Spinal cord (tissue), 10 donors: Measurements from ENCODE around the gene PHACTR3. TPM values are rescaled to one million over a fixed set of nuclear protein-coding genes. Genes with fewer than 3 reads are reported as not detected.

Source experiments
- DNase-seq, 6 donors: peaks; one replicate each; pipeline versions ENCODE4 v3.0.0 to v3.0.0-alpha.2; 2013 to 2015; ENCODE audit warnings: low spot score in 6 of 6, low read depth in 4 of 6
- H3K27ac ChIP-seq: one replicate; pipeline ENCODE4 v1.5.1; 2013; ENCODE audit warnings: low read depth, low read length, control low read depth
- H3K27me3 ChIP-seq: one replicate; pipeline ENCODE4 v1.6.1; 2013; ENCODE audit warnings: low read length; ENCODE audit not compliant: control insufficient read depth, insufficient read depth
- H3K36me3 ChIP-seq: one replicate; pipeline ENCODE4 v1.6.1; 2013; ENCODE audit warnings: low read length; ENCODE audit not compliant: control insufficient read depth, insufficient read depth
- H3K4me1 ChIP-seq: one replicate; pipeline ENCODE4 v1.6.1; 2013; ENCODE audit warnings: low read length; ENCODE audit not compliant: control insufficient read depth, insufficient read depth
- H3K4me3 ChIP-seq: one replicate; pipeline ENCODE4 v1.5.1; 2013; ENCODE audit warnings: low read depth, low read length, control low read depth
- H3K9me3 ChIP-seq: one replicate; pipeline ENCODE4 v1.6.1; 2013; ENCODE audit warnings: low read length; ENCODE audit not compliant: control insufficient read depth, insufficient read depth
- WGBS: methylation state at CpG from one replicate; pipeline ENCODE4 v1.1.5; 2013; ENCODE audit warnings: missing lambda C conversion rate; ENCODE audit not compliant: insufficient coverage; 5-methylcytosine and 5-hydroxymethylcytosine counted together
- polyA plus RNA-seq, 2 donors: library from polyadenylated mRNA; unstranded; fragments of 120-200 nt; gene quantifications; one replicate each; pipeline ENCODE4 v1.2.1, GENCODE V29; 2013; ENCODE audit not compliant: insufficient read length in 2 of 2
- total RNA-seq, 2 donors: library from RNA; depleted of rRNA in 1 of 2; stranded (reverse); fragments of 120-200 nt in 1 of 2; fragments of >200 nt in 1 of 2; gene quantifications; one replicate each; pipeline versions ENCODE4 v1.2.3 to v1.2.4, GENCODE V29; 2013 to 2014
- donor health status: healthy.

PHACTR3 gene
- total and polyA plus RNA-seq, 4 donors: 23.5 to 97.8 (median 52.6) TPM

DNA sequence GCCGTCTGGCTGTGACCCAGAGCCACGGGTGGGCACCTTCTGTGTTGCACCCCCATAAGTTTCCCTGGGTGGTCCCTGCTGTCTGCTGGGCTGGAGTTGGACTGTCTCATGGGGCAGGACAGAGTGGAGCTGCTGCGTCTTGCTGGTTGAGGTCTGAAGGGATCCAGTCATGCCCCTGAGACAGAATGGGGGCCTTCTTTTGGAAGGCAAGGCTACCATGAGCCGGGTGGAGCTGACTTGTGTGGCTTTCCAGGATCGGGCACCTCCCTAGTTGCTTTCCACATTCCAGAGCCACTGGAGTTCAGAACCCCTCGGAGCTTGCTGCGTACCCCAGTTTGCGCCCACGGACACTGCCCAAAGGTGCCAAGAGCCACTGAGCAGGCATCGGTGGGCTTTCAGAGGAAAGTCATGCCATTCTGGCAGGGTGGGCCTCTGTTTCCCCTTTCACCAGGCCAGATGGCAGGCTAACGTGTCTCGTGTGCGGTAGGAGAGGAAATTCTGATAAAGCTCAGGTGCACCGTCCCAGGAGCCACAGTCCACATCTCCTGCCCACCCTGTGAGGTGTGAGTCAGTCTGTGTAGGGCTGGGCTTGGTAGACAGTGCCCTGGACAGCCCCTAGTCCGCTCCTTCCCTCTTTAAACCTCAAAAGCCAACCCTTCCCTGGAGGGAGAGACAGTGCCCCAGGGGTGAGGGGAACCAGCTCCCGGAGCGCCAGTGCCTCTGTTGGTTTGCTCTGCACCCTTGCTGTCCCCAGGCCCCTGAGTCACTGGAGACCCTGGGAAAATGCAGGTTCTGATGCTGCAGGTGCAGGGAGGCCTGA lies 203.8 kb downstream of the PHACTR3 start:
- WGBS: 88% methylated on average over 15 of the region's 17 CpGs
- no peaks in the 10 kb centered on the region for H3K9me3 ChIP-seq
- H3K4me3 ChIP-seq: no peak overlapping the region
- peaks cover 36% of the 10 kb centered on the region for H3K4me1 ChIP-seq
- peaks cover 47% of the 10 kb centered on the region for H3K36me3 ChIP-seq
- H3K27me3 ChIP-seq: no peaks in the 10 kb centered on the region
- H3K27ac ChIP-seq: no peak overlapping the region
- no peak for DNase-seq

DNA sequence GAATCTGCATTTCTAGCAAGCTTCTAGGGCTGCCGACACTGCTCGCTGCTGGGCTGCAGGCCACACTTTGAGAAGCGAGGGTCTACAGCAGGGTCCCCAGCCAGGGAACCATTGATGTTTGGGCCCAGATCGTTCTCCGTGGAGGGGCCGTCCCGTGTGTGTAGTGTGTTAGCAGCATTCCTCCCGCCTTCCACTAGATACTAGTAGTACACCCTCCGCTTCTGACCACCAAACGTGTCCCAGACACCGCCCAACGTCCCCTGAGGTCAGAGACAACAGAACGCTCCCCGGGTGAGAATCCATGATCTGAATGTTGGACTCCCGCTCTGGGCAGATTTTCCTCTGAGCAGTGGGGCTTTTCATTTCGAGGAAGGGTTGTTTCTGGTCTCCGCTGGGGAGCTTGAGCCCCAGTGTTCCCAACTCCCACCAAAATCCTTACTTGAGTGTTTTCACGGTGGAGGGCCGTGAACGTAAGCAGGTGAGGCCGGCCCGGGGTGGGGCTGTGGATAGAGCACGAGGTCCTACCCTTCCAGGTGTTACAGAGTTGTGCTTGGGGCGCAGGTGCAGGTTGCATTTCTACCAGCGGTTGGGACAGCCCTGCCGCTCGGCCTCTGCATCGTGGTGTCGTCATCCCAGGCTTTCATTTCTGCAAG lies 204.5 kb downstream of the PHACTR3 start:
- Histone ChIP-seq H3K4me1 (peaks cover 43% of the 10 kb centered on the region), H3K9me3 (no peaks in the 10 kb centered on the region), H3K36me3 (peaks cover 51% of the 10 kb centered on the region), H3K27ac (no peak overlapping the region), H3K27me3 (no peaks in the 10 kb centered on the region), H3K4me3 (no peak overlapping the region)
- DNase-seq: no peak
- WGBS: 87% methylated on average over 21 of the region's 29 CpGs

DNA sequence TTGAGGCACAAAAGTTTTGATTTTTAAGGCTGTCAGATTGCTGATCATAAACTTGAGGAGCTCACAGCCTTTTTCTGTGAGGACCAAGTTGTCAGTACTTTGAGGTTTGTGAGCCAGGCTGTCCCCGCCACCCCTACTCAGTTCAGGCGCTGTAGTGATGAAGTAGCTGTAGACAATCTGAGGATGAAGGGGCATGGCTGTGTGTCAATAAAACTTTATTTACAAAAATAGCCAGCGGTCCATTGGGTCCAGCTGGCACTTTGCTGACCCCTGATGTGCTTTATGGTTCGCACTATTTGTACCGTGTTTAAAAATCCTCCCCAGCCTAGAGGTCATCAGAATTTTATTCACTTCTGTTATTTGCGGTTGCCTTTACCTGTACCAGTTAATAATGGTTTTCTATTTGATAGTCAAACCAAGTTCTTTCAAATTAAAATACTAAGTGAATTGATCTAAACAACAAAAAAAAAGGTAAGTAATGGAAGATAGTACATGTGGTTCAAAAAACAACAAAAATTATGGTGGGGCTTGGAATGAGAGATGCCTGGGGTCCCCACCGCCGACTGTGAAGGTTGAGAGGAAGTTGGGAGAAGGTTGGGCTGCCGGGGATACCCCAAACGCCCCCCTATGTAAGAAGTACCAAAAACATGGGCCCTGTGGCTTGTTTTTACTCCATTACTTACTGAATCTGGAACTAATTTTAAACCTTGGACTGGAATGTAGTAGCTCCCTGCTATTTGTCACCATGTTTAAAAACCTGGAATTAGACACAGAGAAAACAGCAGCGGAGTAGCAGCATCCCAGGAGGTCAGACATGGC lies 205.5 kb downstream of the PHACTR3 start:
- H3K36me3 ChIP-seq: peaks cover 56% of the 10 kb centered on the region
- no peak overlapping the region for H3K27ac ChIP-seq
- no peak overlapping the region for H3K4me3 ChIP-seq
- no peak for DNase-seq
- WGBS: 68% methylated on average over 6 of the region's 11 CpGs
- H3K4me1 ChIP-seq: peaks cover 52% of the 10 kb centered on the region
- no peaks in the 10 kb centered on the region for H3K27me3 ChIP-seq
- no peaks in the 10 kb centered on the region for H3K9me3 ChIP-seq

DNA sequence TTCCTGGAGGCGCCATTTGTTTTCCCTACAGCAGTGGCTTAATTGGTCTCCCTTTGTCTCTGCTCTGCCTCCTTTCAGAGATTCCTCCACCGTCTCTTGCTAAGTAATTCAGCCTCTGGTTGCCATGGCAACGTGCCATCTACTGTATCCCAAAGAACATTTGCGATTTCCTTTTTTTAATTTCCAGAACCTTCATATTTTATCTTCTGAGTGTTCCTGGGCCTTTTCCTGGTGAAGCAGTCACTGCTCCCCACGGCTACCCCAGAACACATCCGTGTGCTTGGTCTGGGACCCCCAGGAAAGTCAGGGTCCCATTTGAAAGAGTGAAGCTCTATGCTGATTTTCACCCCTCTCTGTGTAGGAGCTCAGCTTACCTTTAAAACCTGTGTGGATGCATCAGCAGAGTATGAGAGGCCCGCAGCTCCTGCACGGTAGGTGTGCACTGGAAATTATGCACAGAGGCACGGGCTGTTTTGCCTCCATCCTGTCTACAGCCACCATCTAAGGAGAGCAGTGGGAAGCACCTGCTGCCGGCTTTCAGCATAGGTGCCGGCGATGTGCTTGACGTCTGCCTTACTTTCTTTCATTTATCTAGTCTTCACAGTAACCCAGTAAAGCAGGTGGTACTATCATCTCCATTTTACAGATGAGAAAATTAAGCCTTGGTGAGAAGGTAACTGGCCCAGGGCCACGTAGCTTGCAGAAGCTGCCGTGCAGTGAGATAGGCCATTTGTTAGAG lies 206.3 kb downstream of the PHACTR3 start:
- peak in 4 of 6 donors; percentile 64 to 96 (median 72) for DNase-seq
- Histone ChIP-seq H3K4me1 (peaks cover 52% of the 10 kb centered on the region), H3K36me3 (peaks cover 50% of the 10 kb centered on the region), H3K27me3 (no peaks in the 10 kb centered on the region), H3K4me3 (no peak overlapping the region), H3K9me3 (no peaks in the 10 kb centered on the region), H3K27ac (no peak overlapping the region)
- WGBS: 36% methylated on average over 9 of the region's 15 CpGs

DNA sequence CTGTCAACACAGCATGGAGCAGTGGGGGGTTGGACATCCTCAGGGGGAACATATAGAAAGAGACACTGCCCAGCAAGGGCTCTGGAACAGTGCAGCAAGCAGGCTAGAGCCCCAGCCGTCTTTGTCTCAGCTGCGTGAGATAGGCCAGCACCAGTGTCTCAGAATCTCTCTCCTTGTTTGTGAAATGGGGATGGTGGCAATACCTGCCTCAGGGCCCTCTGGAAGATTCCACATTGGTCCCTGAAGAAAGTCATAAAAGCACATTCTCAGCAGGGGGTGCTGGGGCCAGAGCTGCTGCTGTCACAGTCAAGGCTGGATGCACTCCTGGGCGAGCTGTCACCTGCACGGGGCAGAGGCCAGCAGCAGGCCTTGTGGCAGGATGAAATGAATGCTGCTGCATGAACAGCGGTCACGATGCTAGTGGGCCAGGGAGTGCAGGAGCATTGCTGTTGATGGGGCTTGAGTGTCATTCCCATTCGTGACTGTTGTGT lies 207.4 kb downstream of the PHACTR3 start:
- H3K27ac ChIP-seq: no peak overlapping the region

DNA sequence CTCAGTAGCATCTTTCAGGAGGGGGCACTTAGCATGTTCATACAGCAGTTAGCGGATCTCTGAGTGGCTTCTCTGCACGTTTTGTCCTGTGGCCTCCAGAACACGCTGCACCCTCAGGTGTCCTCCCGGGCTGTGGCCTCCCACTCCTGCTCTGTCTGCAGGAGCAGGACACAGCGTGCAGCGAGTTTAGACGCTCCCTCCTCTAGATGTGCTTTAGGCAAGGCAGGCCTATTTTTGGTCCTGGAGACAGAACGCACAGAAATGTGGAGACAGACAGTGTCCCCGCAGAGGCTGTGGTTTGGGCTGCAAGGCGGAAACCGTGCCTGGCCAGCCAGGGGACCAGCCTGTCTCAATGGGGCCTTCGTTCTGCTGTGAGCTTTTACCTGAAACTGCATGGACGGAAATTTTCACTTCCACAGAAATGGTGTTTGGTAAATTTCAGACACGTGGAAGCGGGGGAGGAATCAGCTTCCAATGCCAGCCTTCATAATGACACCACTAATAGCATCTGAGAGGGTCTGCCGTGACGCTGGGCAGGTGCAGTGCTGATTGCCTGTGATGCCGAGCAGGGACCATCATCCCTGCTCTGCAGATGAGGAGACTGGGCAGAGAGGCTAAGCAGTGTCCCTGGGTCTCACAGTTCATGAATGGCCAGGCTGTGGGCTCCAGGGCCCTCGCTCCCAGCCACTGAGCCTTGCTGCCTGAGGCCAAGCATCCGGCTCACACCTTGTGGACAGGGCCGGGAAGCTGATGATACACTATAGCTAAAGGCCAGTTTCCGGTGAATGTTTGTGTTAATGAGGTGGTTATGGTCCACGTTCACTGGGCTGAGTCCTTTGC lies 208.2 kb downstream of the PHACTR3 start:
- peaks cover 52% of the 10 kb centered on the region for H3K4me1 ChIP-seq
- peaks cover 34% of the 10 kb centered on the region for H3K36me3 ChIP-seq
- H3K9me3 ChIP-seq: no peaks in the 10 kb centered on the region
- WGBS: 79% methylated on average over 19 of the region's 23 CpGs
- no peak overlapping the region for H3K4me3 ChIP-seq
- no peak for DNase-seq
- no peaks in the 10 kb centered on the region for H3K27me3 ChIP-seq
- no peak overlapping the region for H3K27ac ChIP-seq

More for the DNA sequence above, 207.4 kb downstream of the PHACTR3 start:
- 61% methylated on average over 6 of the region's 7 CpGs for WGBS
- Histone ChIP-seq H3K27me3 (no peaks in the 10 kb centered on the region), H3K4me1 (peaks cover 52% of the 10 kb centered on the region), H3K4me3 (no peak overlapping the region), H3K36me3 (peaks cover 39% of the 10 kb centered on the region), H3K9me3 (no peaks in the 10 kb centered on the region)
- peak in 1 of 6 donors; percentile 28 for DNase-seq

DNA sequence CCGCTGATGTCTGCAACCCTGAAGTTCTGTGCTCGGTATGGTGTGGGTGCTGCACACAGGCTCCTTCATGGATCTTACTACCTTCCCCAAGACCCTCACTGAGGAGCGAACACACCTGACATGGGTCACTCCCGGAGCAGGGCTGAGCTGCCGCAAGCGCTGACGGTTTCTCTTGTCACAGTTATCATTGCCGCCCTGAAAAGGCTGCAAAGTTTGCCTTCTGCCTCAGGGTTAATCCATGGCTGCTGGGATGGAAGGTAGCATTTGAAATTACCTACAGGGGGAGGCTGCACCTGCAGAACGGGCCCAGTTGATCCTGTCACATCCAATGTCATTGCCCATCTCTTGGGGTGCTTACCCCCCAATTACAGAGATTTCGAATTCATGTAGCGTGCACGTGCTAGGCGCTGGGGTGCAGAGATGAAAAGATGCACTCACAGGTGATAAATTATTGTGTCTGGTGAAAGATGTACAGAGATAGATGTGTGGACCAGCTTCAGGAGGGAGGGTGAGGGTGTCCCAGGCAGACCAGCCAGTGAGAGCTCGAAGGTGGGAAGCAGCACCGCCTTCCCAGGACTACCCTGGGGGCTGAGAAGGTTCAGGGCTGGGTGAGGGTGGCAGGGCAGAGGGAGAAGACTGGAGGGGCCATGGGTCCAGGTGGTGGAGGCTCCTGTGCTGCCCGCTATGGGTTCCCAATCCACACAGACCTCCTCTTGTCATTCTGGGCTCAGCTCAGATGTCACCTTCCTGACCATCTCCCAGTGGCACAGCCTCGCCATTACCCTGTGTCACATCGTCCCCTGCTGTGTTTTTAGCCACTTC lies 209.0 kb downstream of the PHACTR3 start:
- DNase-seq: no peak
- peaks cover 55% of the 10 kb centered on the region for H3K4me1 ChIP-seq
- no peaks in the 10 kb centered on the region for H3K9me3 ChIP-seq
- H3K27me3 ChIP-seq: no peaks in the 10 kb centered on the region
- no peak overlapping the region for H3K27ac ChIP-seq
- peaks cover 26% of the 10 kb centered on the region for H3K36me3 ChIP-seq
- H3K4me3 ChIP-seq: no peak overlapping the region
- whole genome bisulfite sequencing: 92% methylated on average over 14 of the region's 18 CpGs
